Upper lobe of left lung (tissue), 6 donors: ENCODE measurements around the gene IZUMO2. TPM values are rescaled to one million over a fixed set of nuclear protein-coding genes. Genes with fewer than 3 reads are reported as not detected.

Experiments
- ATAC-seq, 2 donors: fragments of 200-7000 bp; cut with Tn5 transposase; one replicate each; pipeline ENCODE4 v1.9.1; 2022; ENCODE audit warnings: mild to moderate bottlenecking in 2 of 2, moderate library complexity in 2 of 2; ENCODE audit not compliant: low FRiP score in 2 of 2
- DNase-seq, 2 donors: peaks; one replicate each; pipeline ENCODE4 v3.0.0-alpha.2; 2019 to 2020
- H3K27ac ChIP-seq, 4 donors: fragments of 200-600 bp; sonication (generic); one replicate each; pipeline ENCODE4 v1.5.1; 2016 to 2019
- H3K27me3 ChIP-seq, 4 donors: fragments of 200-600 bp; sonication (generic); one replicate each; pipeline ENCODE4 v1.5.1; 2017 to 2019
- H3K36me3 ChIP-seq, 4 donors: fragments of 200-600 bp; sonication (generic); one replicate each; pipeline ENCODE4 v1.5.1; 2016 to 2019
- H3K4me1 ChIP-seq, 4 donors: fragments of 200-600 bp; sonication (generic); one replicate each; pipeline ENCODE4 v1.5.1; 2018 to 2019
- H3K4me3 ChIP-seq, 4 donors: fragments of 200-600 bp; sonication (generic); one replicate each; pipeline ENCODE4 v1.5.1; 2017 to 2019; ENCODE audit warnings: mild to moderate bottlenecking in 2 of 4, moderate library complexity in 1 of 4
- H3K9me3 ChIP-seq, 4 donors: fragments of 200-600 bp; sonication (generic); one replicate each; pipeline ENCODE4 v1.5.1; 2018 to 2019
- EP300 ChIP-seq, 4 donors: sonication (generic); formaldehyde crosslinking; IDR thresholded peaks; one replicate each; pipeline ENCODE4 v1.5.1; 2017; ENCODE audit warnings: antibody characterized with exemption in 4 of 4, control low read depth in 2 of 4
- POLR2A ChIP-seq, 4 donors: fragments of 450-650 bp; IDR thresholded peaks; one replicate each; pipeline ENCODE4 v1.5.1; 2016 to 2017; ENCODE audit warnings: antibody characterized with exemption in 4 of 4, mild to moderate bottlenecking in 2 of 4
- POLR2AphosphoS5 ChIP-seq, 2 donors: sonication (generic); formaldehyde crosslinking; IDR thresholded peaks; one replicate each; pipeline ENCODE4 v1.5.1; 2017; ENCODE audit warnings: antibody characterized with exemption in 2 of 2
- WGBS, 2 donors: methylation state at CpG; one replicate each; pipeline ENCODE4 v1.1.5; 2017 to 2018; 5-methylcytosine and 5-hydroxymethylcytosine counted together
- total RNA-seq, 6 donors: library from RNA; depleted of rRNA in 4 of 6; stranded (reverse); fragments of >200 nt in 4 of 6; gene quantifications; one replicate each; pipeline versions ENCODE4 v1.1.0 to v1.2.1, GENCODE V29; 2016 to 2021
- TF ChIP-seq, protein P1 (sequence below), 6 experiments: fragments of 450-650 bp in 4 of 6; fragments of 200-600 bp in 2 of 6; sonication (generic) in 2 of 6; IDR thresholded peaks; one replicate each; pipeline ENCODE4 v1.5.1; 2016 to 2019; ENCODE audit warnings: antibody characterized with exemption in 6 of 6
- donor health status: DM: no; HTN: no; CAD: no; lungs with moderate emphysema.
- donor health status: DM: no; HTN: yes; CAD: no; lungs with severe emphysema.

IZUMO2 gene
- total RNA-seq, 6 donors from 2014 or later, result not detected

- H3K4me1 ChIP-seq, result peaks cover 6 to 28% (median 16%) of the 10 kb centered on the region in 4 donors
- peak in 2 of 4 donors; percentile 37 to 50 for TF ChIP-seq POLR2A (IDR thresholded peaks at IDR 0.05)
- TF ChIP-seq EP300 (IDR thresholded peaks at IDR 0.05), result no peak
- TF ChIP-seq, protein P1, sequence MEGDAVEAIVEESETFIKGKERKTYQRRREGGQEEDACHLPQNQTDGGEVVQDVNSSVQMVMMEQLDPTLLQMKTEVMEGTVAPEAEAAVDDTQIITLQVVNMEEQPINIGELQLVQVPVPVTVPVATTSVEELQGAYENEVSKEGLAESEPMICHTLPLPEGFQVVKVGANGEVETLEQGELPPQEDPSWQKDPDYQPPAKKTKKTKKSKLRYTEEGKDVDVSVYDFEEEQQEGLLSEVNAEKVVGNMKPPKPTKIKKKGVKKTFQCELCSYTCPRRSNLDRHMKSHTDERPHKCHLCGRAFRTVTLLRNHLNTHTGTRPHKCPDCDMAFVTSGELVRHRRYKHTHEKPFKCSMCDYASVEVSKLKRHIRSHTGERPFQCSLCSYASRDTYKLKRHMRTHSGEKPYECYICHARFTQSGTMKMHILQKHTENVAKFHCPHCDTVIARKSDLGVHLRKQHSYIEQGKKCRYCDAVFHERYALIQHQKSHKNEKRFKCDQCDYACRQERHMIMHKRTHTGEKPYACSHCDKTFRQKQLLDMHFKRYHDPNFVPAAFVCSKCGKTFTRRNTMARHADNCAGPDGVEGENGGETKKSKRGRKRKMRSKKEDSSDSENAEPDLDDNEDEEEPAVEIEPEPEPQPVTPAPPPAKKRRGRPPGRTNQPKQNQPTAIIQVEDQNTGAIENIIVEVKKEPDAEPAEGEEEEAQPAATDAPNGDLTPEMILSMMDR (IDR thresholded peaks at IDR 0.05), result peak in 4 of 6 experiments; percentile 22 to 71 (median 44)
- TF ChIP-seq POLR2AphosphoS5 (IDR thresholded peaks at IDR 0.05), result no peak
- DNase-seq, result peak; percentile 54 to 87
- peak overlapping the region; percentile 82 to 89 (median 86) for H3K27ac ChIP-seq
- peaks cover 0 to 6% (median 3%) of the 10 kb centered on the region in 4 donors for H3K27me3 ChIP-seq
- peak overlapping the region in 3 of 4 donors; percentile 40 to 55 (median 48) for H3K4me3 ChIP-seq
- no peaks in the 10 kb centered on the region for H3K9me3 ChIP-seq
- peak; percentile 45 to 87 for ATAC-seq
- H3K36me3 ChIP-seq, result peaks cover 0 to 5% (median 1%) of the 10 kb centered on the region in 4 donors
- WGBS, 2 donors, result 31% methylated on average over 6 to 12 of the region's 12 CpGs
Measured at GRCh38 chr19:50205681-50206138, 42.6 kb upstream of the IZUMO2 start.

GRCh38 chr19:50204811-50205675, 42.0 kb upstream of the IZUMO2 start:
- peak overlapping the region; percentile 82 to 89 (median 86) for H3K27ac ChIP-seq
- peaks cover 0 to 6% (median 3%) of the 10 kb centered on the region in 4 donors for H3K27me3 ChIP-seq

GRCh38 chr19:50204081-50204428, 41.0 kb upstream of the IZUMO2 start:
- Histone ChIP-seq H3K27me3 (peaks cover 0 to 6% (median 3%) of the 10 kb centered on the region in 4 donors), H3K4me1 (peaks cover 11 to 35% (median 20%) of the 10 kb centered on the region in 4 donors), H3K4me3 (peak overlapping the region in 3 of 4 donors; percentile 62 to 72 (median 70)), H3K27ac (peak overlapping the region in 2 of 4 donors; percentile 79 to 82), H3K9me3 (no peaks in the 10 kb centered on the region), H3K36me3 (no peaks in the 10 kb centered on the region)
- no peak for ATAC-seq
- TF ChIP-seq EP300 (IDR thresholded peaks at IDR 0.05) (no peak), POLR2AphosphoS5 (IDR thresholded peaks at IDR 0.05) (no peak), POLR2A (IDR thresholded peaks at IDR 0.05) (no peak)
- TF ChIP-seq, protein P1 (IDR thresholded peaks at IDR 0.05), result no peak
- DNase-seq, result no peak
- 59 to 62% methylated on average over 7 of the region's 7 CpGs for WGBS, 2 donors

More at GRCh38 chr19:50204811-50205675, 42.0 kb upstream of the IZUMO2 start:
- TF ChIP-seq POLR2AphosphoS5 (IDR thresholded peaks at IDR 0.05) (peak; percentile 35 to 52), POLR2A (IDR thresholded peaks at IDR 0.05) (peak in 1 of 4 donors; percentile 81), EP300 (IDR thresholded peaks at IDR 0.05) (peak in 1 of 4 donors; percentile 36)
- TF ChIP-seq, protein P1 (IDR thresholded peaks at IDR 0.05), result no peak
- Histone ChIP-seq H3K9me3 (no peaks in the 10 kb centered on the region), H3K4me3 (peak overlapping the region in 3 of 4 donors; percentile 40 to 55 (median 48)), H3K4me1 (peaks cover 6 to 28% (median 16%) of the 10 kb centered on the region in 4 donors), H3K36me3 (no peaks in the 10 kb centered on the region)
- 15 to 18% methylated on average over 20 to 26 of the region's 49 CpGs for WGBS, 2 donors
- peak; percentile 91 to 95 for DNase-seq
- peak; percentile 80 to 94 for ATAC-seq

DNA sequence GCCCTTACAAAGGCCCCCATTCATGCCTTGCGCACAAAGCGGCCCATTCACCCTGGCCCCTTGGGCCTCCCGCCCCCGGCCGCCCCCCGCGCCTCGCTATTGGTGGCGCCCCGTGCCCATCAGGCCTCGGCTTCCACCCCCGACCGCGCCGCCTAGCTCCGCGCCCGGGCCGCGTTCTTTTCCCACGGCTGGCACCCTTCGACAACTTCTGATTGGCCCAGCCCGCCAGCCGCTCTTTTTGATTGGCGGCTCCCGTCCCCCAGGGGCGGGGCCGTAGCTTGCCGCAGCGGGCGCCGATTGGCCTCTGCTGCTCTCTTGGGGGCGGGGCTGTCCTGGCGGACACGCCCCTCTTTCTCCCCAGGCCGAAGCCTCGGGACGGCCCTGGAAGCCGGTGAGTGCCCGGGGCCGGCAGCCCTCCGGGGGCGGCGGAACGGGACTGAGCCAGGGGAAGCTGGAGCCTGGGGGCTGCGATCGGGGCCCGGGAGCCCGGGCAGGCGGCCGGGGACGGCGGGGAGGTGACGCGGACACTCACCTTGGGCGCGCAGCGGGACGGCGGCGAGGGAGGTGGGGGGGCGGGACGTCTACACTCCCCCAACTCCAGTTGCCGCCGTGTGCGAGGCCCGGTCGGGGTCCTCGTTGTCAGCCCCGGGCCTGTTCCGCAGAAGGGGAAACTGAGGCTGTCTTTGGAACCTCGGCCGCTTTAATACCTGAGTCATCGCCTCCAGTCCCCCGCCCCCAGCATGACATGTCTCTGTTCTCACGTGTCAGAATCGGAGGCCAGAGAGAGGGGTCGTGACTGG, 40.4 kb upstream of the IZUMO2 start, which contains the start of gene MYH14:
Gene MYH14 (plus strand): TSS at position 342 of the 800 bp plus-strand sequence. CDS start 6,744 bp downstream, outside the sequence.
- 5 to 9% methylated on average over 10 to 55 of the region's 78 CpGs for WGBS, 2 donors
- Histone ChIP-seq H3K4me1 (peaks cover 17 to 41% (median 25%) of the 10 kb centered on the region in 4 donors), H3K9me3 (no peaks in the 10 kb centered on the region), H3K4me3 (peak within 1 kb of the TSS; percentile 39 to 72 (median 66)), H3K27ac (peak within 1 kb of the TSS; percentile 59 to 83 (median 80)), H3K27me3 (peaks cover 0 to 6% (median 3%) of the 10 kb centered on the region in 4 donors), H3K36me3 (no peaks in the 10 kb centered on the region)
- ATAC-seq (peak; percentile 80 to 88), DNase-seq (peak; percentile 91 to 95)
- TF ChIP-seq POLR2A (IDR thresholded peaks at IDR 0.05) (peak in 2 of 4 donors; percentile 46 to 70), POLR2AphosphoS5 (IDR thresholded peaks at IDR 0.05) (peak in 1 of 2 donors; percentile 31), EP300 (IDR thresholded peaks at IDR 0.05) (no peak)
- TF ChIP-seq, protein P1 (IDR thresholded peaks at IDR 0.05), result peak in 1 of 6 experiments; percentile 13
